WERI-Rb-1 (cell line): Measurements from ENCODE around the gene ZBTB7C.

Experiments used
- DNase-seq: peaks from one replicate; pipeline ENCODE4 v3.0.0-alpha.2; 2020
- H3K27ac ChIP-seq: fragments of 250-450 bp; sonication (Bioruptor Pico); 2 replicates; pipeline ENCODE4 v1.5.1; 2020; ENCODE audit warnings: mild to moderate bottlenecking, moderate library complexity
- H3K27me3 ChIP-seq: fragments of 250-450 bp; sonication (Bioruptor Pico); 2 replicates; pipeline ENCODE4 v1.5.1; 2021; ENCODE audit warnings: mild to moderate bottlenecking, low read depth, moderate library complexity; ENCODE audit not compliant: insufficient read depth, severe bottlenecking
- H3K36me3 ChIP-seq: fragments of 250-450 bp; sonication (Bioruptor Pico); 2 replicates; pipeline ENCODE4 v1.5.1; 2020; ENCODE audit warnings: mild to moderate bottlenecking, moderate library complexity
- H3K4me3 ChIP-seq: 2 replicates; pipeline ENCODE4 v1.5.1; 2011; ENCODE audit warnings: low read depth, mild to moderate bottlenecking, control low read depth, low read length
- H3K9me3 ChIP-seq: fragments of 250-450 bp; sonication (Bioruptor Pico); 2 replicates; pipeline ENCODE4 v1.5.1; 2021; ENCODE audit warnings: mild to moderate bottlenecking, moderate library complexity; ENCODE audit not compliant: severe bottlenecking
- TF ChIP-seq, protein P1 (sequence below): IDR thresholded peaks from 2 replicates; pipeline ENCODE4 v1.5.1; 2011; ENCODE audit warnings: low read depth, mild to moderate bottlenecking, control low read depth, inconsistent platforms, low read length

Gene ZBTB7C

DNA sequence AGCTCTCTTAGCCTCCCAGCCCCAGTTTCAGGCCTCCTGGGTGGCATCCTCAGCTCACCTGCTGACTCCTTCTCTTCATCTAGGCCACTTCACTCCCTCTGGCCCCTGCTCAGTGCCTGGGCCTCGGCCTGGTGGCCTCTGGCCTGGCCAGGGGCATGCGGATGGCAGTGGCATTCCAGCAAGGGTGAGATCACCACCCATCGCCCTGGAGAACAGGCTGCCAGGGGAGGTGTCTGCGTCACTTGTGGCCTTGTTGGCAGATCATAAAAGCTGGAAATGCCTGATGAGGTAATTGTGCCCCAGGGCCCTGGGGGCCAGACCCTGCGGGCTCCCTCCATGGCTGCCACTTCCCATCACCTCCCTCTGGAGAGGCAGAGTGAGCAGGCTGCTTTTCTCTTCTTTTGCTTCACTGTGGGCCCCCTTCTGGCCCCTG is 406.2 kb downstream of the ZBTB7C start:
- H3K9me3 ChIP-seq: no peaks in the 10 kb centered on the region
- no peaks in the 10 kb centered on the region for H3K36me3 ChIP-seq
- TF ChIP-seq, protein P1, sequence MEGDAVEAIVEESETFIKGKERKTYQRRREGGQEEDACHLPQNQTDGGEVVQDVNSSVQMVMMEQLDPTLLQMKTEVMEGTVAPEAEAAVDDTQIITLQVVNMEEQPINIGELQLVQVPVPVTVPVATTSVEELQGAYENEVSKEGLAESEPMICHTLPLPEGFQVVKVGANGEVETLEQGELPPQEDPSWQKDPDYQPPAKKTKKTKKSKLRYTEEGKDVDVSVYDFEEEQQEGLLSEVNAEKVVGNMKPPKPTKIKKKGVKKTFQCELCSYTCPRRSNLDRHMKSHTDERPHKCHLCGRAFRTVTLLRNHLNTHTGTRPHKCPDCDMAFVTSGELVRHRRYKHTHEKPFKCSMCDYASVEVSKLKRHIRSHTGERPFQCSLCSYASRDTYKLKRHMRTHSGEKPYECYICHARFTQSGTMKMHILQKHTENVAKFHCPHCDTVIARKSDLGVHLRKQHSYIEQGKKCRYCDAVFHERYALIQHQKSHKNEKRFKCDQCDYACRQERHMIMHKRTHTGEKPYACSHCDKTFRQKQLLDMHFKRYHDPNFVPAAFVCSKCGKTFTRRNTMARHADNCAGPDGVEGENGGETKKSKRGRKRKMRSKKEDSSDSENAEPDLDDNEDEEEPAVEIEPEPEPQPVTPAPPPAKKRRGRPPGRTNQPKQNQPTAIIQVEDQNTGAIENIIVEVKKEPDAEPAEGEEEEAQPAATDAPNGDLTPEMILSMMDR: no peak
- no peaks in the 10 kb centered on the region for H3K27me3 ChIP-seq
- no peak for DNase-seq
- no peak overlapping the region for H3K4me3 ChIP-seq
- no peak overlapping the region for H3K27ac ChIP-seq

DNA sequence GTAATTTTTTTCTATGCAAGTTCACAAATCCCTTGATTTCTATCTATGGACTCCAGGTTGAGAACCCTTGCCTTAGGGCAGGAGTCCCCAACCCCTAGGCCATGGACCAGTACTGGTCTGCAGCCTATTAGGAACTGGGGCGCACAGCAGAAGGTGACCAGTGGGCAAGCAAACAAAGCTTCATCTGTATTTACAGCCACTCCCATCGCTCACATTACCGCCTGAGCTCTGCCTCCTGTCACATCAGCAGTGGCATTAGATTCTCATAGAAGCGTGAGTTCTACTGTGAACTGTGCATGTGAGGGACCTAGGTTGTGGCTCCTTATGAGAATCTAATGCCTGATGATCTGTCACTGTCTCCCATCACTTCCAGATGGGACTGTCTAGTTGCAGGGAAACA is 408.5 kb downstream of the ZBTB7C start:
- no peak for DNase-seq
- no peaks in the 10 kb centered on the region for H3K36me3 ChIP-seq
- H3K27ac ChIP-seq: no peak overlapping the region
- H3K4me3 ChIP-seq: no peak overlapping the region
- H3K27me3 ChIP-seq: no peaks in the 10 kb centered on the region
- TF ChIP-seq, protein P1: no peak
- H3K9me3 ChIP-seq: peaks cover 4% of the 10 kb centered on the region

DNA sequence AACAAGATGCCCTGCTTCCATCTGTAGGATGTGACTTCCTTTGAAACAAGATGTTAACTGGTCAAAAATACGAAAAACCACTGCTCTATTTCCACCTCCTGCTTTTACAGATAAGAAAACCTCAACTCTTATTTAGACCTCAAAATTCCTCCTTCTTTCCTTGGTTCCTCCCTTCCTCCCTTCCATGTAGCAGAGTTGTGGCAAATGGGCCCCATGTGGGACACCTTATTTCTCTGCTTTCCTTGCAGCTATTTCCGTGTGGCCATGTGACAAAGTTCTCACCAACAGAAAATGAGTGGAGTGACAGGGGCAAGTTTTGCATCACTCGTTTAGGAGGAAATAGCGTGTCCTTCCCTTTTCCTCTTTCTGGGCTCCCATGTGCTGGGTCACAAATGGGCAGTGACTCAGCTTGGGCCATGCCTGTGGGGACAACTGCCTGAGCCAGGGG is 409.4 kb downstream of the ZBTB7C start:
- Histone ChIP-seq H3K27me3 (no peaks in the 10 kb centered on the region), H3K27ac (no peak overlapping the region), H3K9me3 (peaks cover 4% of the 10 kb centered on the region), H3K36me3 (no peaks in the 10 kb centered on the region), H3K4me3 (no peak overlapping the region)
- no peak for DNase-seq
- TF ChIP-seq, protein P1: no peak

DNA sequence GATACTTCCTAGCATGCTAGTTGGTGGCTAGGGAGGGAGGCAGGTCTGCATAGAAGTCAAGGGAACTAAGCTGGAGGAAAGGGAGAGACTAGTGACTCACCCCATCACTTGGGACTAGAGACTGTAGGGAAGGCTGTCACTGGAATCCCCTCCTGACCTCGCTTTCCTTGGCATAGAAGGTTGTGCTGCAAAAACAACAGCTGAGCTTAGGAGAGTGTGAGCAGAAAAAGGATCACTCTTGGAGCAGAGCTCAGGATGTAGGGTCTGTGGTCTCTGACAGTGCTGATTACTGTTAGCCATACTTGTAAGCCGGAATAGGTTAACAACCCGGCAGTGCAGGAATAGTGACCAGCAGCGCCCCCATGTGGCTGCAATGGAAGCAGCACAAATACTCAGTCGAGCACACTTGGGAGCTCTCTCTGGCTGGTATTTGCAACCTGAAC is 411.8 kb downstream of the ZBTB7C start:
- Histone ChIP-seq H3K27ac (peak overlapping the region; percentile 70), H3K9me3 (peaks cover 4% of the 10 kb centered on the region), H3K4me3 (no peak overlapping the region), H3K36me3 (no peaks in the 10 kb centered on the region), H3K27me3 (no peaks in the 10 kb centered on the region)
- peak; percentile 90 for DNase-seq
- TF ChIP-seq, protein P1: peak; percentile 89

DNA sequence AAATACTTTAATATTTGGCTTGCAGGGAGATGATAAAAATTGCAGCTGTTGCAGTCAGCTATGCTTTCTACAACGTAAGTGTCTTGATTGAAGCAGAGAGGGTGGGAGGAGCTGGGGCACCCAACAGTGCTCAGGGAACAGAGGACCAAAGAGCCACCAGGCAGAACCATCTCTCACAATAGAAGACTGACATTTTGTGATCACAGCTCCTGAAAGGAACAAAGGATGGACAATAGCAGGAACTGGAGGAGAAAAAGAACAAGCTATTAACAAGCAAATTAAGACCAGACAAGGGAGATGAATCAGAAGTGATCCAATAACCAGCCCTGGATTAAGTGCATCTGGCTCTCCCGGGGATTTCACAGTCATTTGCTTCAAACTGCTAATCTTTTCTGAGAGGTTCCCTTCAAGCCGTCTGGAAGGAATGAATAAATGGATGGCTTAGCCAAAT is 413.1 kb downstream of the ZBTB7C start:
- Histone ChIP-seq H3K9me3 (peaks cover 4% of the 10 kb centered on the region), H3K27ac (peak overlapping the region; percentile 70), H3K4me3 (no peak overlapping the region), H3K27me3 (no peaks in the 10 kb centered on the region), H3K36me3 (no peaks in the 10 kb centered on the region)
- TF ChIP-seq, protein P1: no peak
- peak; percentile 81 for DNase-seq

DNA sequence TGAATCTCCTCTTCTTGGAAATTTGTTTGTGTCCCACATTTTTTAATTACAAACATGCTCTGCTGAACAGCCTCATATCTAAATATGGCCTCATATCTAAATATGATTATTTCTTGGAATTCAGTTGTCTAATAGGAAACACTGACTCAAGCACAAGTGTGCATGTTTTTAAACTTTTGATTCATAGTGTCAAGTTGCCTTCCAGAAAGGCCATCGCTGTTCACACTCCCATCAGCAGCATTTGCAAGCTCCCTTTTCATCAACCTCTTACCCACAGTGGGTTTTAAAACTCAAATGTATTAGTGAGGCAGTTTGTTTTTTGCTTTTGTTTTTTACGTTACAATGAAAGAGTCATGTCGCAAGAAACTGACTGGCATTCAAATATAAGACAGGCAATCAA is 413.5 kb downstream of the ZBTB7C start:
- Histone ChIP-seq H3K27me3 (no peaks in the 10 kb centered on the region), H3K9me3 (peaks cover 4% of the 10 kb centered on the region), H3K36me3 (no peaks in the 10 kb centered on the region), H3K27ac (peak overlapping the region; percentile 70), H3K4me3 (no peak overlapping the region)
- TF ChIP-seq, protein P1: no peak
- DNase-seq: no peak
